K562 (cell line): ENCODE results near the gene ATAD2B. TPM values are rescaled to one million over a fixed set of nuclear protein-coding genes. Genes with fewer than 3 reads are reported as not detected.

Experiments used
- ATAC-seq: fragments of 200-7000 bp; cut with Tn5 transposase; 3 replicates; pipeline ENCODE4 v1.9.1; 2020; ENCODE audit warnings: moderate library complexity
- BruUV-seq: library from RNA; stranded (reverse); fragments of 400-500 nt; replicated peaks from 2 replicates; lab custom pipeline; 2021; lab: Mats Ljungman, UMichigan
- CTCF ChIA-PET: fragments of 300-600 bp; formaldehyde crosslinking; extraction: SDS; loops from one replicate; lab custom pipeline; 2021; ENCODE audit warnings: low intra/inter-chr PET ratio; lab: Yijun Ruan, JAX
- POLR2A ChIA-PET: fragments of 300-600, 350-650 bp; sonication (Branson Sonifier 250); formaldehyde crosslinking; extraction: SDS; loops from one replicate; lab custom pipeline; 2021; ENCODE audit warnings: antibody characterized with exemption, inconsistent platforms; lab: Yijun Ruan, JAX
- DNase-seq, 4 experiments: peaks; one replicate each; pipeline versions ENCODE4 v3.0.0 to v3.0.0-alpha.2; 2011 to 2018; ENCODE audit warnings: low spot score in 3 of 4, mixed read lengths in 3 of 4; ENCODE audit errors: extremely low read depth in 1 of 4
- FAIRE-seq: peaks from 2 replicates; lab custom pipeline; 2011; peaks lifted over from hg19 to GRCh38; lab: Jason Lieb, UNC
- H2AFZ ChIP-seq: 2 replicates; pipeline ENCODE4 v1.6.0; 2011; ENCODE audit warnings: low read depth, low read length, control low read depth, inconsistent platforms
- H3K27ac ChIP-seq: fragments of 200-600 bp; 3 replicates; pipeline ENCODE4 v1.8.0; 2011; ENCODE audit warnings: low read depth, mild to moderate bottlenecking, control low read depth, inconsistent platforms, low read length, moderate library complexity, mixed read lengths; ENCODE audit errors: extremely low read depth
- H3K27me3 ChIP-seq, 2 experiments: fragments of 300-600 bp in 1 of 2; 2 replicates in 1 of 2; 3 replicates in 1 of 2; pipeline versions ENCODE4 v1.6.0 to v1.8.0; 2011; ENCODE audit warnings: inconsistent platforms in 2 of 2, low read length in 2 of 2, mild to moderate bottlenecking in 1 of 2, mixed read lengths in 1 of 2, moderate library complexity in 1 of 2; ENCODE audit not compliant: control insufficient read depth in 2 of 2, insufficient read depth in 2 of 2
- H3K36me3 ChIP-seq: fragments of 300-600 bp; 3 replicates; pipeline ENCODE4 v1.8.0; 2011; ENCODE audit warnings: mild to moderate bottlenecking, low read length, inconsistent platforms; ENCODE audit not compliant: control insufficient read depth, insufficient read depth
- H3K4me1 ChIP-seq, 2 experiments: fragments of 200-600 bp in 1 of 2; replicated peaks in 1 of 2; 2 replicates in 1 of 2; 3 replicates in 1 of 2; pipeline versions ENCODE4 v1.5.1 to v1.8.0; 2011; ENCODE audit warnings: inconsistent platforms in 2 of 2, low read length in 2 of 2, mild to moderate bottlenecking in 1 of 2, mixed read lengths in 1 of 2, moderate library complexity in 1 of 2; ENCODE audit not compliant: control insufficient read depth in 2 of 2, insufficient read depth in 2 of 2
- H3K4me2 ChIP-seq: 2 replicates; pipeline ENCODE4 v1.6.1; 2011; ENCODE audit warnings: low read length, control low read depth, inconsistent platforms, mixed read lengths; ENCODE audit not compliant: insufficient read depth
- H3K4me3 ChIP-seq: fragments of 200-600 bp; sonication (generic), shearing (Covaris generic); 2 replicates; pipeline ENCODE4 v1.5.1; 2016; ENCODE audit warnings: control low read depth, inconsistent platforms
- H3K79me2 ChIP-seq: fragments of 200-600 bp; 3 replicates; pipeline ENCODE4 v1.8.0; 2011; ENCODE audit warnings: low read length, inconsistent platforms; ENCODE audit not compliant: control insufficient read depth, insufficient read depth
- H3K9ac ChIP-seq, 2 experiments: 2 replicates each; pipeline versions ENCODE4 v1.6.0 to v1.6.1; 2011; ENCODE audit warnings: low read depth in 2 of 2, low read length in 2 of 2, control low read depth in 1 of 2, inconsistent platforms in 1 of 2, mild to moderate bottlenecking in 1 of 2, mixed read lengths in 1 of 2; ENCODE audit not compliant: insufficient read depth in 1 of 2
- H3K9me1 ChIP-seq: one replicate; pipeline ENCODE4 v1.6.0; 2011; ENCODE audit warnings: inconsistent platforms, mild to moderate bottlenecking, low read length, moderate library complexity; ENCODE audit not compliant: control insufficient read depth, insufficient read depth
- H3K9me3 ChIP-seq: replicated peaks from 2 replicates; pipeline ENCODE4 v1.5.1; 2011; ENCODE audit warnings: low read depth, low read length, inconsistent platforms; ENCODE audit not compliant: control insufficient read depth, insufficient read depth
- H4K20me1 ChIP-seq: replicated peaks from 2 replicates; pipeline ENCODE4 v1.6.1; 2011; ENCODE audit warnings: low read length, inconsistent platforms, mixed read lengths; ENCODE audit not compliant: control insufficient read depth, insufficient read depth
- ATF1 ChIP-seq, 2 experiments: fragments of 450-650 bp in 1 of 2; IDR thresholded peaks; 2 replicates each; pipeline ENCODE4 v1.6.1; 2016; ENCODE audit warnings: missing compliant biosample characterization in 1 of 2, missing genetic modification characterization in 1 of 2
- HDAC2 ChIP-seq: fragments of 450-650 bp; IDR thresholded peaks from 2 replicates; pipeline ENCODE4 v1.6.1; 2016; ENCODE audit warnings: mild to moderate bottlenecking
- HNRNPL ChIP-seq: fragments of 200-400 bp; formaldehyde crosslinking; IDR thresholded peaks from 2 replicates; pipeline ENCODE4 v1.6.1; 2017; ENCODE audit warnings: low read depth, mild to moderate bottlenecking, low read length
- MEF2D ChIP-seq: conservative IDR thresholded peaks from 2 replicates; pipeline ENCODE4 v1.6.1; 2016; ENCODE audit warnings: low read depth, missing genetic modification characterization, missing compliant biosample characterization
- NFXL1 ChIP-seq: fragments of 450-650 bp; formaldehyde crosslinking; IDR thresholded peaks from 2 replicates; pipeline ENCODE4 v1.4.0; 2021; ENCODE audit warnings: mild to moderate bottlenecking
- OTX1 ChIP-seq: fragments of 450-650 bp; formaldehyde crosslinking; IDR thresholded peaks from 2 replicates; pipeline ENCODE4 v1.4.0; 2022; ENCODE audit warnings: mild to moderate bottlenecking
- RBM17 ChIP-seq: fragments of 200-400 bp; formaldehyde crosslinking; IDR thresholded peaks from 2 replicates; pipeline ENCODE4 v1.6.1; 2017; ENCODE audit warnings: low read depth, mild to moderate bottlenecking, low read length, borderline replicate concordance
- SP2 ChIP-seq: IDR thresholded peaks from 2 replicates; pipeline ENCODE4 v1.6.1; 2011; ENCODE audit warnings: mild to moderate bottlenecking, low read depth, low read length, moderate library complexity; ENCODE audit not compliant: poor library complexity, severe bottlenecking; ENCODE audit errors: extremely low read depth
- TRIM28 ChIP-seq: fragments of 450-650 bp; IDR thresholded peaks from 2 replicates; pipeline ENCODE4 v1.6.1; 2017
- ZNF217 ChIP-seq: sonication (generic); formaldehyde crosslinking; IDR thresholded peaks from 2 replicates; pipeline ENCODE4 v1.8.0; 2022; ENCODE audit warnings: mild to moderate bottlenecking, missing genetic modification reagents
- ZNF23 ChIP-seq: fragments of 250-450 bp; sonication (Bioruptor Pico); IDR thresholded peaks from 2 replicates; pipeline ENCODE4 v1.4.0; 2020; ENCODE audit warnings: mild to moderate bottlenecking
- ZNF644 ChIP-seq: fragments of 200-800 bp; sonication (Bioruptor generic); IDR thresholded peaks from 2 replicates; pipeline ENCODE4 v1.6.1; 2016; ENCODE audit warnings: low read depth, missing genetic modification characterization, missing compliant biosample characterization
- ZNF696 ChIP-seq: fragments of 250-450 bp; sonication (Bioruptor Pico); conservative IDR thresholded peaks from 2 replicates; pipeline ENCODE4 v1.4.0; 2020; ENCODE audit warnings: mild to moderate bottlenecking, moderate library complexity
- ZNF785 ChIP-seq: fragments of 250-450 bp; sonication (Bioruptor Pico); IDR thresholded peaks from 2 replicates; pipeline ENCODE4 v1.4.0; 2020; ENCODE audit warnings: mild to moderate bottlenecking
- WGBS: fragments of 100-300 bp; shearing (Covaris generic); methylation state at CpG from one replicate; pipeline ENCODE4 v1.1.6; 2016; ENCODE audit warnings: low coverage, mixed read lengths; ENCODE audit not compliant: insufficient coverage; ENCODE audit errors: missing lambda C conversion rate; 5-methylcytosine and 5-hydroxymethylcytosine counted together
- in situ Hi-C: fragments of 300-500 bp; cut with MboI; formaldehyde crosslinking; loops from 4 replicates; pipeline ENCODE4 v1.15.0; 2018; ENCODE audit warnings: inconsistent platforms, mixed read lengths
- intact Hi-C: fragments of 100-400 bp; cut with micrococcal nuclease; formaldehyde crosslinking; loops from 2 replicates; pipeline ENCODE4 v1.14.2; 2022
- polyA plus RNA-seq, 8 experiments: library from polyadenylated mRNA; depleted of rRNA in 4 of 8; stranded (reverse) in 5 of 8; unstranded in 3 of 8; fragments of >200 nt; fragmentation: Nextera tagmentation in 2 of 8; fragmentation: Illumina TruSeq in 1 of 8; extraction: Ambion mirVana in 2 of 8; extraction: Trizol in 1 of 8; gene quantifications; 2 replicates each; pipeline versions ENCODE4 v1.2.1 to v1.2.3, GENCODE V29; 2011 to 2014; ENCODE audit warnings: inconsistent platforms in 1 of 8, missing spikeins in 1 of 8
- total RNA-seq, 7 experiments: library from RNA; depleted of rRNA in 6 of 7; stranded (reverse); fragments of >200 nt in 6 of 7; fragmentation: Illumina TruSeq in 2 of 7; extraction: Trizol in 2 of 7; gene quantifications; 2 replicates each; pipeline versions ENCODE4 v1.2.1 to v1.2.3, GENCODE V29; 2011 to 2021; ENCODE audit warnings: low replicate concordance in 1 of 7
- TF ChIP-seq, protein P1 (sequence below): conservative IDR thresholded peaks from 2 replicates; pipeline ENCODE4 v1.6.1; 2011; ENCODE audit warnings: low read depth, mild to moderate bottlenecking, low read length; ENCODE audit not compliant: control insufficient read depth
- TF ChIP-seq, protein P2 (sequence below): fragments of 450-650 bp; formaldehyde crosslinking; IDR thresholded peaks from 2 replicates; pipeline ENCODE4 v1.4.0; 2020; ENCODE audit warnings: mild to moderate bottlenecking, moderate library complexity
- TF ChIP-seq, protein P3 (sequence below): sonication (generic); formaldehyde crosslinking; IDR thresholded peaks from 2 replicates; pipeline ENCODE4 v1.8.0; 2022; ENCODE audit warnings: missing genetic modification reagents, mild to moderate bottlenecking, borderline replicate concordance
- TF ChIP-seq, protein P4 (sequence below): fragments of 450-650 bp; IDR thresholded peaks from 2 replicates; pipeline ENCODE4 v1.7.0; 2016; ENCODE audit warnings: borderline replicate concordance

Gene ATAD2B
- total and polyA plus RNA-seq, 9 of the 15 experiments (the other 6 are each of a cell fraction or from before 2014, with no cell fraction given): 3.2 to 21.6 (median 11.4) TPM

DNA sequence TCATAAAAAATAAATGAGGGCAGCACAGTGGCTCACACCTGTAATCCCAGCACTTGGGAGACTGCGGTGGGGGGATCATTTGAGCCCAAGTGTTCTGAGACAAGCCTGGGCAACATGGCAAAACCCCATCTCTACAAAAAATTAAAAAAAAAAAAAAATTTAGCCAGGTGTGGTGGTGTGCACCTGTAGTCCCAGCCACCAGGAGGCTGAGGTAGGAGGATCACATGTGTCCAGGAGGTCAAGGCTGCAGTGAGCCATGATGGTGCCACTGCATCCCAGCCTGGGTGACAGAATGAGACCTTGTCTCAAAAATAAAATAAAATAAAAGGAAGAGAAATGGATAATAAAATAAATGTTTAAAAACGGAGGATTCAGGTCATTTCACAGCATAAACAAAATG, 113.5 kb downstream of the ATAD2B start:
- no peaks in the 10 kb centered on the region for H4K20me1 ChIP-seq
- no peak overlapping the region for H3K4me3 ChIP-seq
- POLR2A ChIA-PET: no interaction called here
- no peak for DNase-seq
- H3K9ac ChIP-seq: no peak overlapping the region
- H3K27ac ChIP-seq: no peak overlapping the region
- no peaks in the 10 kb centered on the region for H3K79me2 ChIP-seq
- no TSS peak for BruUV-seq
- peaks cover 0 to 6% of the 10 kb centered on the region in 2 experiments; a peak in 2 of 5 replicates for H3K4me1 ChIP-seq
- CTCF ChIA-PET: no interaction called here
- no peak overlapping the region for H2AFZ ChIP-seq
- H3K9me1 ChIP-seq: no peaks in the 10 kb centered on the region
- intact Hi-C loops: no loop called here
- peaks cover 29% of the 10 kb centered on the region for H3K36me3 ChIP-seq
- H3K4me2 ChIP-seq: no peak overlapping the region
- 0 out of 3 replicates have a peak, but pooled peaks have one; percentile 27 for ATAC-seq
- in situ Hi-C loops: no loop called here
- no peak for FAIRE-seq
- H3K27me3 ChIP-seq: no peaks in the 10 kb centered on the region
- 88% methylated on average over 2 of the region's 2 CpGs for WGBS
- H3K9me3 ChIP-seq: no peaks in the 10 kb centered on the region
- no peak for TF ChIP-seq ZNF644 (tag)
- no peak for TF ChIP-seq ZNF217 (CRISPR knock-in tag)
- TF ChIP-seq, protein P1, sequence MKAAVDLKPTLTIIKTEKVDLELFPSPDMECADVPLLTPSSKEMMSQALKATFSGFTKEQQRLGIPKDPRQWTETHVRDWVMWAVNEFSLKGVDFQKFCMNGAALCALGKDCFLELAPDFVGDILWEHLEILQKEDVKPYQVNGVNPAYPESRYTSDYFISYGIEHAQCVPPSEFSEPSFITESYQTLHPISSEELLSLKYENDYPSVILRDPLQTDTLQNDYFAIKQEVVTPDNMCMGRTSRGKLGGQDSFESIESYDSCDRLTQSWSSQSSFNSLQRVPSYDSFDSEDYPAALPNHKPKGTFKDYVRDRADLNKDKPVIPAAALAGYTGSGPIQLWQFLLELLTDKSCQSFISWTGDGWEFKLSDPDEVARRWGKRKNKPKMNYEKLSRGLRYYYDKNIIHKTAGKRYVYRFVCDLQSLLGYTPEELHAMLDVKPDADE: no peak
- TF ChIP-seq ATF1 (CRISPR knock-in tag; IDR thresholded peaks at IDR 0.05): no peak
- no peak for TF ChIP-seq ATF1 (tag; IDR thresholded peaks at IDR 0.05)
- TF ChIP-seq HDAC2: no peak
- TF ChIP-seq MEF2D: no peak
- no peak for TF ChIP-seq HNRNPL
- TF ChIP-seq OTX1 (CRISPR knock-in tag): no peak
- TF ChIP-seq, protein P2, sequence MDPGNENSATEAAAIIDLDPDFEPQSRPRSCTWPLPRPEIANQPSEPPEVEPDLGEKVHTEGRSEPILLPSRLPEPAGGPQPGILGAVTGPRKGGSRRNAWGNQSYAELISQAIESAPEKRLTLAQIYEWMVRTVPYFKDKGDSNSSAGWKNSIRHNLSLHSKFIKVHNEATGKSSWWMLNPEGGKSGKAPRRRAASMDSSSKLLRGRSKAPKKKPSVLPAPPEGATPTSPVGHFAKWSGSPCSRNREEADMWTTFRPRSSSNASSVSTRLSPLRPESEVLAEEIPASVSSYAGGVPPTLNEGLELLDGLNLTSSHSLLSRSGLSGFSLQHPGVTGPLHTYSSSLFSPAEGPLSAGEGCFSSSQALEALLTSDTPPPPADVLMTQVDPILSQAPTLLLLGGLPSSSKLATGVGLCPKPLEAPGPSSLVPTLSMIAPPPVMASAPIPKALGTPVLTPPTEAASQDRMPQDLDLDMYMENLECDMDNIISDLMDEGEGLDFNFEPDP (CRISPR knock-in tag): no peak
- TF ChIP-seq, protein P3, sequence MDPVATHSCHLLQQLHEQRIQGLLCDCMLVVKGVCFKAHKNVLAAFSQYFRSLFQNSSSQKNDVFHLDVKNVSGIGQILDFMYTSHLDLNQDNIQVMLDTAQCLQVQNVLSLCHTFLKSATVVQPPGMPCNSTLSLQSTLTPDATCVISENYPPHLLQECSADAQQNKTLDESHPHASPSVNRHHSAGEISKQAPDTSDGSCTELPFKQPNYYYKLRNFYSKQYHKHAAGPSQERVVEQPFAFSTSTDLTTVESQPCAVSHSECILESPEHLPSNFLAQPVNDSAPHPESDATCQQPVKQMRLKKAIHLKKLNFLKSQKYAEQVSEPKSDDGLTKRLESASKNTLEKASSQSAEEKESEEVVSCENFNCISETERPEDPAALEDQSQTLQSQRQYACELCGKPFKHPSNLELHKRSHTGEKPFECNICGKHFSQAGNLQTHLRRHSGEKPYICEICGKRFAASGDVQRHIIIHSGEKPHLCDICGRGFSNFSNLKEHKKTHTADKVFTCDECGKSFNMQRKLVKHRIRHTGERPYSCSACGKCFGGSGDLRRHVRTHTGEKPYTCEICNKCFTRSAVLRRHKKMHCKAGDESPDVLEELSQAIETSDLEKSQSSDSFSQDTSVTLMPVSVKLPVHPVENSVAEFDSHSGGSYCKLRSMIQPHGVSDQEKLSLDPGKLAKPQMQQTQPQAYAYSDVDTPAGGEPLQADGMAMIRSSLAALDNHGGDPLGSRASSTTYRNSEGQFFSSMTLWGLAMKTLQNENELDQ: no peak
- no peak for TF ChIP-seq NFXL1 (CRISPR knock-in tag)
- TF ChIP-seq, protein P4, sequence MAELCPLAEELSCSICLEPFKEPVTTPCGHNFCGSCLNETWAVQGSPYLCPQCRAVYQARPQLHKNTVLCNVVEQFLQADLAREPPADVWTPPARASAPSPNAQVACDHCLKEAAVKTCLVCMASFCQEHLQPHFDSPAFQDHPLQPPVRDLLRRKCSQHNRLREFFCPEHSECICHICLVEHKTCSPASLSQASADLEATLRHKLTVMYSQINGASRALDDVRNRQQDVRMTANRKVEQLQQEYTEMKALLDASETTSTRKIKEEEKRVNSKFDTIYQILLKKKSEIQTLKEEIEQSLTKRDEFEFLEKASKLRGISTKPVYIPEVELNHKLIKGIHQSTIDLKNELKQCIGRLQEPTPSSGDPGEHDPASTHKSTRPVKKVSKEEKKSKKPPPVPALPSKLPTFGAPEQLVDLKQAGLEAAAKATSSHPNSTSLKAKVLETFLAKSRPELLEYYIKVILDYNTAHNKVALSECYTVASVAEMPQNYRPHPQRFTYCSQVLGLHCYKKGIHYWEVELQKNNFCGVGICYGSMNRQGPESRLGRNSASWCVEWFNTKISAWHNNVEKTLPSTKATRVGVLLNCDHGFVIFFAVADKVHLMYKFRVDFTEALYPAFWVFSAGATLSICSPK: no peak
- no peak for TF ChIP-seq SP2
- TF ChIP-seq RBM17: no peak
- no peak for TF ChIP-seq ZNF696 (CRISPR knock-in tag)
- no peak for TF ChIP-seq TRIM28
- TF ChIP-seq ZNF785 (CRISPR knock-in tag): no peak
- no peak for TF ChIP-seq ZNF23 (CRISPR knock-in tag)
